Glutamatergic neuron (in vitro differentiated cells): ENCODE measurements around the gene NUMB. TPM values are rescaled to one million over a fixed set of nuclear protein-coding genes. Genes with fewer than 3 reads are reported as not detected.

Experiments
- DNase-seq: peaks from one replicate; pipeline ENCODE4 v3.0.0; 2022
- H3K27ac Mint-ChIP-seq: one replicate; pipeline ENCODE4 v1.8.0; 2020; ENCODE audit warnings: mild to moderate bottlenecking, mixed read lengths, inconsistent platforms; ENCODE audit not compliant: unreplicated experiment
- H3K27me3 Mint-ChIP-seq: one replicate; pipeline ENCODE4 v1.8.0; 2020; ENCODE audit warnings: mild to moderate bottlenecking, moderate library complexity, mixed read lengths, inconsistent platforms; ENCODE audit not compliant: unreplicated experiment
- H3K36me3 Mint-ChIP-seq: one replicate; pipeline ENCODE4 v1.8.0; 2020; ENCODE audit warnings: mild to moderate bottlenecking, mixed read lengths, inconsistent platforms; ENCODE audit not compliant: unreplicated experiment
- H3K4me1 Mint-ChIP-seq: one replicate; pipeline ENCODE4 v1.8.0; 2020; ENCODE audit warnings: mild to moderate bottlenecking, low read depth, mixed read lengths, inconsistent platforms; ENCODE audit not compliant: unreplicated experiment
- H3K4me3 Mint-ChIP-seq: one replicate; pipeline ENCODE4 v1.8.0; 2020; ENCODE audit warnings: mild to moderate bottlenecking, mixed read lengths, inconsistent platforms; ENCODE audit not compliant: unreplicated experiment
- H3K9me3 Mint-ChIP-seq: one replicate; pipeline ENCODE4 v1.8.0; 2020; ENCODE audit warnings: mild to moderate bottlenecking, moderate library complexity, mixed read lengths, inconsistent platforms; ENCODE audit not compliant: unreplicated experiment
- total RNA-seq: library from RNA; stranded (reverse); fragmentation: NEBNext Ultra II Directional; extraction: Animal tissue kit (Norgen Biotek cat#: 25700); gene quantifications from one replicate; pipeline ENCODE4 v1.2.1, GENCODE V29; 2021; ENCODE audit not compliant: unreplicated experiment
- TF ChIP-seq, protein P1 (sequence below): fragments of 200-600 bp; sonication (generic); IDR thresholded peaks from one replicate; pipeline ENCODE4 v1.5.0; 2021; ENCODE audit not compliant: partially characterized antibody, unreplicated experiment

Gene NUMB
- total RNA-seq, 1 donor from 2014 or later = 48.0 TPM

GRCh38 chr14:73255005-73255400 lies 203.3 kb downstream of the NUMB start:
- H3K27me3 Mint-ChIP-seq = peaks cover 6% of the 10 kb centered on the region
- no peak overlapping the region for H3K27ac Mint-ChIP-seq
- no peaks in the 10 kb centered on the region for H3K36me3 Mint-ChIP-seq
- H3K9me3 Mint-ChIP-seq = peaks cover 1% of the 10 kb centered on the region
- H3K4me1 Mint-ChIP-seq = peaks cover 3% of the 10 kb centered on the region
- no peak for DNase-seq
- TF ChIP-seq, protein P1, sequence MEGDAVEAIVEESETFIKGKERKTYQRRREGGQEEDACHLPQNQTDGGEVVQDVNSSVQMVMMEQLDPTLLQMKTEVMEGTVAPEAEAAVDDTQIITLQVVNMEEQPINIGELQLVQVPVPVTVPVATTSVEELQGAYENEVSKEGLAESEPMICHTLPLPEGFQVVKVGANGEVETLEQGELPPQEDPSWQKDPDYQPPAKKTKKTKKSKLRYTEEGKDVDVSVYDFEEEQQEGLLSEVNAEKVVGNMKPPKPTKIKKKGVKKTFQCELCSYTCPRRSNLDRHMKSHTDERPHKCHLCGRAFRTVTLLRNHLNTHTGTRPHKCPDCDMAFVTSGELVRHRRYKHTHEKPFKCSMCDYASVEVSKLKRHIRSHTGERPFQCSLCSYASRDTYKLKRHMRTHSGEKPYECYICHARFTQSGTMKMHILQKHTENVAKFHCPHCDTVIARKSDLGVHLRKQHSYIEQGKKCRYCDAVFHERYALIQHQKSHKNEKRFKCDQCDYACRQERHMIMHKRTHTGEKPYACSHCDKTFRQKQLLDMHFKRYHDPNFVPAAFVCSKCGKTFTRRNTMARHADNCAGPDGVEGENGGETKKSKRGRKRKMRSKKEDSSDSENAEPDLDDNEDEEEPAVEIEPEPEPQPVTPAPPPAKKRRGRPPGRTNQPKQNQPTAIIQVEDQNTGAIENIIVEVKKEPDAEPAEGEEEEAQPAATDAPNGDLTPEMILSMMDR = no peak
- H3K4me3 Mint-ChIP-seq = no peak overlapping the region

- no peak for DNase-seq
- TF ChIP-seq, protein P1 = no peak
- Mint-ChIP-seq H3K4me3 (no peak overlapping the region), H3K27ac (no peak overlapping the region), H3K36me3 (no peaks in the 10 kb centered on the region), H3K9me3 (peaks cover 1% of the 10 kb centered on the region), H3K4me1 (peaks cover 3% of the 10 kb centered on the region), H3K27me3 (peaks cover 1% of the 10 kb centered on the region)
Observed at GRCh38 chr14:73254247-73255004, 203.9 kb downstream of the NUMB start.

- H3K4me3 Mint-ChIP-seq = no peak overlapping the region
Observed at GRCh38 chr14:73253721-73254120, 204.6 kb downstream of the NUMB start.

GRCh38 chr14:73253323-73253610 lies 205.1 kb downstream of the NUMB start:
- H3K4me3 Mint-ChIP-seq = no peak overlapping the region
- peaks cover 3% of the 10 kb centered on the region for H3K4me1 Mint-ChIP-seq
- no peak overlapping the region for H3K27ac Mint-ChIP-seq
- H3K36me3 Mint-ChIP-seq = no peaks in the 10 kb centered on the region
- peaks cover 1% of the 10 kb centered on the region for H3K27me3 Mint-ChIP-seq
- no peak for DNase-seq
- peaks cover 1% of the 10 kb centered on the region for H3K9me3 Mint-ChIP-seq
- TF ChIP-seq, protein P1 = no peak

More at GRCh38 chr14:73253721-73254120, 204.6 kb downstream of the NUMB start:
- Mint-ChIP-seq H3K27me3 (peaks cover 1% of the 10 kb centered on the region), H3K36me3 (no peaks in the 10 kb centered on the region), H3K27ac (no peak overlapping the region), H3K4me1 (peaks cover 3% of the 10 kb centered on the region), H3K9me3 (peaks cover 1% of the 10 kb centered on the region)
- TF ChIP-seq, protein P1 = no peak
- DNase-seq = no peak

DNA sequence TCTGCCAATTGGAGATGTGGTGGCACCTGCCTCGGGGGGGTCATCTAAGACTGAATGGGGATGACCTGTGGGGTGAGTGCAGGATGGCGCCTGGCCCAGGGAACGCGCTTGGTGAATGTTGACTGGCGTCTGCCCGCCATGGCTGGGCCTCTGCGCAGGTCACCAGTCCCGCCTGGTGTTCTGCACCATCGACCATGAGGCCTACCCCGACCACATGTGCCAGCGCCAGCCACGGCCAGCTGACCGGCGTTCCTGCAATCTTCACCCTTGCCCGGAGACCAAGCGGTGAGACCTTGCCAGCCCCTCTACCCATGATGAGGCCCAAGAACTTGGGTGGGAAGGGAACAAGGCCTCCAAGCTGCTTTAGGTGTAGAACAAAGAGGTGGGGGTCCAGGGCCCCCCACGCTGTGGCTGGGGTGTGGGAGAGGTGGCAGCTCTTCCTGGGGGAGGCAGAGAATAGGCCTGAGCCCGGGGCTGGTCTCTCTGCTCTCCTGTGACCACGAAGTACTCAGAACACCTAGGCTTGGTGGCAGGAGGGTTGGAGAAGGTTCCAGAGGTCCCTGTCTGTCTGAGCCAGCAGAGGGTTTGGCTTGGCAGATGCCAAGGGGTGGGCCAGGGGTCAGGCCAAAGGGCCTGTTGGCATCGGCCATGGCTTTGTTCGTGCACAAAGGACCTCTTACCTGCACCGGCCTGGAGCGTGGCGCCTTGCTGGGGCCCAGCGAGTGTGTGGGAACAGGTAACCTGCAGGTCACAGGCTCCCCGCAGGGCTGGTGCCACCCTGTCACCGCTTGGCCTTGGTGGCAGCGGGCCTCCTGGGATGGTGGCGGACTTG lies 205.6 kb downstream of the NUMB start:
- H3K9me3 Mint-ChIP-seq = peaks cover 5% of the 10 kb centered on the region
- peaks cover 3% of the 10 kb centered on the region for H3K4me1 Mint-ChIP-seq
- H3K27ac Mint-ChIP-seq = no peak overlapping the region
- no peak for DNase-seq
- peaks cover 1% of the 10 kb centered on the region for H3K27me3 Mint-ChIP-seq
- H3K4me3 Mint-ChIP-seq = no peak overlapping the region
- TF ChIP-seq, protein P1 = no peak
- no peaks in the 10 kb centered on the region for H3K36me3 Mint-ChIP-seq
